NB4 (cell line): ENCODE measurements around the gene C6orf141.

ENCODE experiments used
- MYC ChIP-seq: IDR thresholded peaks from 2 replicates; pipeline ENCODE4 v1.6.1; 2011; ENCODE audit warnings: low read depth, low read length
- POLR2A ChIP-seq: IDR thresholded peaks from 2 replicates; pipeline ENCODE4 v1.6.1; 2011; ENCODE audit warnings: mild to moderate bottlenecking; ENCODE audit not compliant: insufficient read length; ENCODE audit errors: extremely low read depth
- TF ChIP-seq, protein P1 (sequence below): IDR thresholded peaks from one replicate; pipeline ENCODE4 v1.5.1; 2012; ENCODE audit warnings: low read depth, low read length

DNA sequence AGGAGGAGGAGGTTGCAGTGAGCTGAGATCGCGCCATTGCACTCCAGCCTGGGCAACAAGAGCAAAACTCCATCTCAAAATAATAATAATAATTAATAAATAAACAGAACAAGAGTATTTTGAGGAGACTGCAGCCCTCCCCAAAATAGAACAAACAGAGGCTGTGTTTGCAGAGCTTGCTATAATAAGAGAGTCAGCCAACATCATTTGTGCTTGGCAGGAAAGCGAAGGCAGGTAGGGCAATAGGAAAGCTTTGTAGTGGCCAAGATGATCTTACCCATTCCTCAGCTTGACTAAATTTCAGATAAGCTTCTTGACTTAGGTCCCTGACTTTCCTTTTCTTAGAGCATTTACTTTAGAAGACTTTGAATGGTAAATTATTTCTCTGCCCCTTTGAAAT is 6.7 kb downstream of the C6orf141 start:
- TF ChIP-seq POLR2A, result no peak
- TF ChIP-seq, protein P1, sequence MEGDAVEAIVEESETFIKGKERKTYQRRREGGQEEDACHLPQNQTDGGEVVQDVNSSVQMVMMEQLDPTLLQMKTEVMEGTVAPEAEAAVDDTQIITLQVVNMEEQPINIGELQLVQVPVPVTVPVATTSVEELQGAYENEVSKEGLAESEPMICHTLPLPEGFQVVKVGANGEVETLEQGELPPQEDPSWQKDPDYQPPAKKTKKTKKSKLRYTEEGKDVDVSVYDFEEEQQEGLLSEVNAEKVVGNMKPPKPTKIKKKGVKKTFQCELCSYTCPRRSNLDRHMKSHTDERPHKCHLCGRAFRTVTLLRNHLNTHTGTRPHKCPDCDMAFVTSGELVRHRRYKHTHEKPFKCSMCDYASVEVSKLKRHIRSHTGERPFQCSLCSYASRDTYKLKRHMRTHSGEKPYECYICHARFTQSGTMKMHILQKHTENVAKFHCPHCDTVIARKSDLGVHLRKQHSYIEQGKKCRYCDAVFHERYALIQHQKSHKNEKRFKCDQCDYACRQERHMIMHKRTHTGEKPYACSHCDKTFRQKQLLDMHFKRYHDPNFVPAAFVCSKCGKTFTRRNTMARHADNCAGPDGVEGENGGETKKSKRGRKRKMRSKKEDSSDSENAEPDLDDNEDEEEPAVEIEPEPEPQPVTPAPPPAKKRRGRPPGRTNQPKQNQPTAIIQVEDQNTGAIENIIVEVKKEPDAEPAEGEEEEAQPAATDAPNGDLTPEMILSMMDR, result no peak
- TF ChIP-seq MYC, result no peak
